HCT116 (cell line): ENCODE results near the gene ETV4. TPM values are rescaled to one million over a fixed set of nuclear protein-coding genes. Genes with fewer than 3 reads are reported as not detected.

Experiments used
- ATAC-seq: fragments of 200-7000 bp; cut with Tn5 transposase; 2 replicates; pipeline ENCODE4 v1.9.1; 2020; ENCODE audit warnings: mild to moderate bottlenecking, moderate library complexity
- BruUV-seq: library from RNA; stranded (reverse); fragments of 400-500 nt; replicated peaks from 2 replicates; lab custom pipeline; 2021; lab: Mats Ljungman, UMichigan
- CTCF ChIA-PET: fragments of 300-600 bp; sonication (Branson Sonifier 250); formaldehyde crosslinking; loops from one replicate; lab custom pipeline; 2021; ENCODE audit warnings: antibody characterized with exemption; lab: Charles Lee
- POLR2A ChIA-PET: fragments of 300-600, 350-600 bp; sonication (Branson Sonifier 250); formaldehyde crosslinking; loops from one replicate; lab custom pipeline; 2021; ENCODE audit warnings: antibody characterized with exemption; lab: Charles Lee
- RAD21 ChIA-PET, 2 experiments: fragments of 300-600 bp; sonication (Branson Sonifier 250); formaldehyde crosslinking; loops; one replicate each; lab custom pipeline; 2023; ENCODE audit warnings: low total read pairs in 2 of 2; ENCODE audit not compliant: uncharacterized antibody in 2 of 2, unreplicated experiment in 2 of 2, low non-redundant PET in 1 of 2; lab: Charles Lee
- DNase-seq: peaks from one replicate; pipeline ENCODE4 v3.0.0-alpha.2; 2010; ENCODE audit warnings: low read depth, low spot score
- H2AFZ ChIP-seq: fragments of 200-600 bp; shearing (Covaris generic), sonication (generic); 2 replicates; pipeline ENCODE4 v1.6.1; 2017; ENCODE audit warnings: low read depth, mixed run types, mixed read lengths, antibody characterized with exemption, low read length; ENCODE audit not compliant: poor library complexity, severe bottlenecking
- H3K27ac ChIP-seq: 2 replicates; pipeline ENCODE4 v1.5.1; 2012; ENCODE audit warnings: low read depth, low read length
- H3K27me3 ChIP-seq: fragments of 200-600 bp; sonication (generic); 2 replicates; pipeline ENCODE4 v1.6.1; 2016; ENCODE audit warnings: mixed run types, low read length, mixed read lengths; ENCODE audit not compliant: insufficient read depth
- H3K36me3 ChIP-seq, 2 experiments: fragments of 200-500 bp in 1 of 2; fragments of 200-600 bp in 1 of 2; sonication (Bioruptor generic) in 1 of 2; sonication (generic) in 1 of 2; 2 replicates each; pipeline versions ENCODE4 v1.5.1 to v1.6.1; 2014 to 2016; ENCODE audit warnings: low read length in 2 of 2, inconsistent platforms in 1 of 2, mixed read lengths in 1 of 2, mixed run types in 1 of 2; ENCODE audit not compliant: insufficient read depth in 2 of 2, control insufficient read depth in 1 of 2
- H3K4me1 ChIP-seq, 2 experiments: fragments of 200-600 bp in 1 of 2; sonication (generic) in 1 of 2; 2 replicates each; pipeline versions ENCODE4 v1.5.1 to v1.6.1; 2012 to 2017; ENCODE audit warnings: low read length in 2 of 2, inconsistent platforms in 1 of 2, mild to moderate bottlenecking in 1 of 2, mixed read lengths in 1 of 2, mixed run types in 1 of 2, moderate library complexity in 1 of 2; ENCODE audit not compliant: insufficient read depth in 2 of 2, control insufficient read depth in 1 of 2
- H3K4me2 ChIP-seq: fragments of 200-600 bp; sonication (generic); 2 replicates; pipeline ENCODE4 v1.6.1; 2017; ENCODE audit warnings: mixed run types, low read length, mixed read lengths
- H3K4me3 ChIP-seq, 2 experiments: fragments of 200-600 bp in 1 of 2; sonication (generic) in 1 of 2; replicated peaks in 1 of 2; 2 replicates each; pipeline ENCODE4 v1.5.1; 2011 to 2016; ENCODE audit warnings: low read length in 2 of 2, control low read depth in 1 of 2, low read depth in 1 of 2, mild to moderate bottlenecking in 1 of 2, mixed read lengths in 1 of 2, mixed run types in 1 of 2
- H3K79me2 ChIP-seq: fragments of 200-600 bp; sonication (generic); 2 replicates; pipeline ENCODE4 v1.6.1; 2017; ENCODE audit warnings: mild to moderate bottlenecking, mixed run types, low read length, moderate library complexity, mixed read lengths; ENCODE audit not compliant: insufficient read depth
- H3K9ac ChIP-seq: fragments of 200-600 bp; sonication (generic); 2 replicates; pipeline ENCODE4 v1.6.1; 2016; ENCODE audit warnings: low read length, mixed read lengths
- H3K9me2 ChIP-seq: fragments of 200-600 bp; sonication (generic), shearing (Covaris generic); 2 replicates; pipeline ENCODE4 v1.6.1; 2017; ENCODE audit warnings: mixed run types, mild to moderate bottlenecking, moderate library complexity; ENCODE audit not compliant: insufficient read depth
- H3K9me3 ChIP-seq, 2 experiments: fragments of 200-500 bp in 1 of 2; fragments of 200-600 bp in 1 of 2; sonication (Bioruptor generic) in 1 of 2; sonication (generic) in 1 of 2; 2 replicates each; pipeline ENCODE4 v1.6.1; 2014 to 2017; ENCODE audit warnings: low read length in 2 of 2, mixed read lengths in 2 of 2, inconsistent platforms in 1 of 2, low read depth in 1 of 2, mild to moderate bottlenecking in 1 of 2, mixed run types in 1 of 2, moderate library complexity in 1 of 2; ENCODE audit not compliant: control insufficient read depth in 1 of 2, insufficient read depth in 1 of 2
- H4K20me1 ChIP-seq: fragments of 200-600 bp; sonication (generic), shearing (Covaris generic); 2 replicates; pipeline ENCODE4 v1.6.1; 2017; ENCODE audit warnings: mixed run types, mild to moderate bottlenecking, moderate library complexity; ENCODE audit not compliant: insufficient read depth
- CEBPB ChIP-seq: IDR thresholded peaks from 2 replicates; pipeline ENCODE4 v1.6.1; 2012; ENCODE audit warnings: low read depth
- EGR1 ChIP-seq: IDR thresholded peaks from 2 replicates; pipeline ENCODE4 v1.6.1; 2012; ENCODE audit warnings: low read depth
- ELF1 ChIP-seq: IDR thresholded peaks from 2 replicates; pipeline ENCODE4 v1.6.1; 2012; ENCODE audit warnings: low read depth, borderline replicate concordance
- EZH2 ChIP-seq: fragments of 200-600 bp; sonication (generic); IDR thresholded peaks from 2 replicates; pipeline ENCODE4 v1.6.1; 2017; ENCODE audit warnings: antibody characterized with exemption, mixed run types
- FOSL1 ChIP-seq: IDR thresholded peaks from 2 replicates; pipeline ENCODE4 v1.6.1; 2012; ENCODE audit warnings: low read depth
- JUND ChIP-seq: IDR thresholded peaks from 2 replicates; pipeline ENCODE4 v1.6.1; 2012
- MAX ChIP-seq: IDR thresholded peaks from 2 replicates; pipeline ENCODE4 v1.6.1; 2012
- POLR2A ChIP-seq: IDR thresholded peaks from 2 replicates; pipeline ENCODE4 v1.7.0; 2011; ENCODE audit warnings: borderline replicate concordance; ENCODE audit not compliant: insufficient read depth, insufficient read length; ENCODE audit errors: extremely low read depth
- POLR2AphosphoS5 ChIP-seq: IDR thresholded peaks from 2 replicates; pipeline ENCODE4 v1.6.1; 2011; ENCODE audit warnings: mild to moderate bottlenecking, low read depth, low read length, moderate library complexity
- RAD21 ChIP-seq: IDR thresholded peaks from 2 replicates; pipeline ENCODE4 v1.6.1; 2012; ENCODE audit warnings: low read depth, mild to moderate bottlenecking
- REST ChIP-seq: IDR thresholded peaks from 2 replicates; pipeline ENCODE4 v1.6.1; 2012; ENCODE audit warnings: low read depth
- SIN3A ChIP-seq: IDR thresholded peaks from 2 replicates; pipeline ENCODE4 v1.6.1; 2012; ENCODE audit warnings: low read depth
- YY1 ChIP-seq: IDR thresholded peaks from 2 replicates; pipeline ENCODE4 v1.6.1; 2011; ENCODE audit warnings: low read length, low read depth, moderate library complexity, mild to moderate bottlenecking; ENCODE audit not compliant: insufficient replicate concordance; ENCODE audit errors: extremely low read depth
- ZBTB33 ChIP-seq: IDR thresholded peaks from 2 replicates; pipeline ENCODE4 v1.6.1; 2011; ENCODE audit warnings: mild to moderate bottlenecking, low read length, moderate library complexity; ENCODE audit not compliant: insufficient replicate concordance; ENCODE audit errors: extremely low read depth
- ZNF274 ChIP-seq: fragments of 200-500 bp; sonication (Bioruptor generic); IDR thresholded peaks from 2 replicates; pipeline ENCODE4 v1.6.1; 2014; ENCODE audit warnings: mild to moderate bottlenecking, low read depth, low read length, inconsistent platforms
- intact Hi-C: fragments of 100-400 bp; cut with micrococcal nuclease; formaldehyde crosslinking; loops from 2 replicates; pipeline ENCODE4 v1.10.0; 2022
- total RNA-seq: library from RNA; stranded (reverse); gene quantifications from one replicate; pipeline ENCODE4 v1.2.1, GENCODE V29; 2021; ENCODE audit not compliant: unreplicated experiment
- TF ChIP-seq, protein P1 (sequence below): IDR thresholded peaks from 2 replicates; pipeline ENCODE4 v1.6.1; 2012

The ETV4 gene
- total RNA-seq, 1 experiment from 2014 or later: 51.5 TPM

GRCh38 chr17:43583332-43583731 is 37.2 kb upstream of the ETV4 start:
- Histone ChIP-seq H3K4me2 (no peak overlapping the region), H3K4me3 (no peak overlapping the region), H3K27me3 (no peaks in the 10 kb centered on the region), H3K9me2 (no peaks in the 10 kb centered on the region), H3K36me3 (no peaks in the 10 kb centered on the region), H2AFZ (no peak overlapping the region), H3K79me2 (no peaks in the 10 kb centered on the region), H3K4me1 (peaks cover 0 to 17% of the 10 kb centered on the region in 2 experiments; a peak in 2 of 4 replicates), H3K9ac (no peak overlapping the region), H4K20me1 (no peaks in the 10 kb centered on the region), H3K27ac (no peak overlapping the region), H3K9me3 (no peaks in the 10 kb centered on the region)
- no peak for ATAC-seq
- intact Hi-C loops: no loop called here
- CTCF ChIA-PET: interaction anchor here (1.0 kb wide), 1 partner anchor 184 kb away, joined by 3 read pairs; no protein-coding TSS in a partner anchor
- no peak for DNase-seq
- no peak for TF ChIP-seq ELF1
- TF ChIP-seq POLR2A: no peak
- TF ChIP-seq ZNF274: no peak
- no peak for TF ChIP-seq JUND
- no peak for TF ChIP-seq POLR2AphosphoS5
- no peak for TF ChIP-seq YY1
- no peak for TF ChIP-seq CEBPB
- no peak for TF ChIP-seq MAX
- TF ChIP-seq REST: no peak
- TF ChIP-seq SIN3A: no peak
- TF ChIP-seq, protein P1, sequence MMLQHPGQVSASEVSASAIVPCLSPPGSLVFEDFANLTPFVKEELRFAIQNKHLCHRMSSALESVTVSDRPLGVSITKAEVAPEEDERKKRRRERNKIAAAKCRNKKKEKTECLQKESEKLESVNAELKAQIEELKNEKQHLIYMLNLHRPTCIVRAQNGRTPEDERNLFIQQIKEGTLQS: no peak
- no peak for TF ChIP-seq ZBTB33
- TF ChIP-seq RAD21: no peak
- no peak for TF ChIP-seq EZH2
- TF ChIP-seq FOSL1: no peak
- no peak for TF ChIP-seq EGR1
- RAD21 ChIA-PET: no interaction called here
- POLR2A ChIA-PET: no interaction called here
- BruUV-seq: no TSS peak
